Esophagus squamous epithelium (tissue), 5 donors: ENCODE results near the gene PACS2. TPM values are rescaled to one million over a fixed set of nuclear protein-coding genes. Genes with fewer than 3 reads are reported as not detected.

Experiments used
- DNase-seq: peaks from one replicate; lab custom pipeline; 2025; lab: John Stamatoyannopoulos, UW
- H3K27ac ChIP-seq, 4 donors: fragments of 200-600 bp; sonication (generic); one replicate each; pipeline ENCODE4 v1.5.1; 2016 to 2019; ENCODE audit warnings: mild to moderate bottlenecking in 1 of 4
- H3K27me3 ChIP-seq, 4 donors: fragments of 200-600 bp; sonication (generic); 1 replicate in 3 of 4; 2 replicates in 1 of 4; pipeline versions ENCODE4 v1.5.1 to v1.6.0; 2017 to 2021; ENCODE audit warnings: antibody characterized with exemption in 1 of 4
- H3K36me3 ChIP-seq, 3 donors: fragments of 200-600 bp; sonication (generic); one replicate each; pipeline ENCODE4 v1.5.1; 2016 to 2019
- H3K4me1 ChIP-seq, 3 donors: fragments of 200-600 bp; sonication (generic); one replicate each; pipeline ENCODE4 v1.5.1; 2017 to 2019
- H3K4me3 ChIP-seq, 4 donors: fragments of 200-600 bp; sonication (generic); 1 replicate in 3 of 4; 2 replicates in 1 of 4; pipeline ENCODE4 v1.5.1; 2016 to 2019; ENCODE audit warnings: mild to moderate bottlenecking in 2 of 4, moderate library complexity in 1 of 4
- H3K9me3 ChIP-seq, 3 donors: fragments of 200-600 bp; sonication (generic); one replicate each; pipeline ENCODE4 v1.5.1; 2016 to 2019
- CTCF ChIP-seq, 6 experiments: fragments of 450-650 bp in 4 of 6; fragments of 200-600 bp in 2 of 6; sonication (generic) in 2 of 6; IDR thresholded peaks; one replicate each; pipeline ENCODE4 v1.5.1; 2016 to 2019; ENCODE audit warnings: antibody characterized with exemption in 6 of 6, mild to moderate bottlenecking in 4 of 6, moderate library complexity in 4 of 6
- POLR2A ChIP-seq, 4 donors: fragments of 450-650 bp; IDR thresholded peaks; one replicate each; pipeline ENCODE4 v1.6.1; 2017; ENCODE audit warnings: antibody characterized with exemption in 4 of 4, mild to moderate bottlenecking in 4 of 4, moderate library complexity in 3 of 4
- WGBS, 2 donors: methylation state at CpG; one replicate each; pipeline ENCODE4 v1.1.5; 2018; 5-methylcytosine and 5-hydroxymethylcytosine counted together
- intact Hi-C: fragments of 100-400 bp; cut with DNase I; formaldehyde crosslinking; loops from one replicate; pipeline ENCODE4 v1.15.0; 2022
- total RNA-seq, 4 donors: library from RNA; depleted of rRNA; stranded (reverse); fragments of >200 nt; gene quantifications; one replicate each; pipeline ENCODE4 v1.1.0, GENCODE V29; 2016
- donor health status: DM: yes; HTN: yes; CAD: no.

The PACS2 gene
- total RNA-seq, 4 donors from 2014 or later: 20.2 to 42.3 (median 30.9) TPM

DNA sequence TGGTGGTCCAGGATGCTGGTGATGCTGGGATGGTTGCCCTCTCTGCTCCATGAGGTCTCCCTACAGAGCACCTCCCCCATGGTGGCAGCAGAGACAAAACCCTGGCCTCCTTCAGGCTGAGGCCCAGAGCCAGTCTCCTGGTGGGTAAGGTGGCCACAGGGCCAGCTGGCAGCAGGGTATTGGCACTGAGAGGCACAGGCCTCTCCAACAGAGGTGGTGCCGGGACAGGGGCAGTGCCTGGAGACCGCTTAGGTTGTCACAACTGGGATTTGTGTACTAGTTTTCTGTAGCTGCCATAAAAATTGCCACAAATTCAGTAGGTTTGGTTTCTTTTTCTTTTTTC lies 99.0 kb downstream of the PACS2 start:
- peaks cover 18 to 38% (median 23%) of the 10 kb centered on the region in 3 donors for H3K4me1 ChIP-seq
- H3K9me3 ChIP-seq: no peaks in the 10 kb centered on the region
- H3K4me3 ChIP-seq: no peak overlapping the region
- no peaks in the 10 kb centered on the region for H3K36me3 ChIP-seq
- intact Hi-C loops: no loop called here
- TF ChIP-seq POLR2A (IDR thresholded peaks at IDR 0.05) (no peak), CTCF (IDR thresholded peaks at IDR 0.05) (no peak)
- DNase-seq: no peak
- 86% methylated on average over 2 of the region's 2 CpGs; no CpG with 5 or more reads in 1 of the 2 donors for WGBS, 2 donors
- no peak overlapping the region for H3K27ac ChIP-seq
- peaks cover 0 to 42% (median 4%) of the 10 kb centered on the region in 4 donors for H3K27me3 ChIP-seq

DNA sequence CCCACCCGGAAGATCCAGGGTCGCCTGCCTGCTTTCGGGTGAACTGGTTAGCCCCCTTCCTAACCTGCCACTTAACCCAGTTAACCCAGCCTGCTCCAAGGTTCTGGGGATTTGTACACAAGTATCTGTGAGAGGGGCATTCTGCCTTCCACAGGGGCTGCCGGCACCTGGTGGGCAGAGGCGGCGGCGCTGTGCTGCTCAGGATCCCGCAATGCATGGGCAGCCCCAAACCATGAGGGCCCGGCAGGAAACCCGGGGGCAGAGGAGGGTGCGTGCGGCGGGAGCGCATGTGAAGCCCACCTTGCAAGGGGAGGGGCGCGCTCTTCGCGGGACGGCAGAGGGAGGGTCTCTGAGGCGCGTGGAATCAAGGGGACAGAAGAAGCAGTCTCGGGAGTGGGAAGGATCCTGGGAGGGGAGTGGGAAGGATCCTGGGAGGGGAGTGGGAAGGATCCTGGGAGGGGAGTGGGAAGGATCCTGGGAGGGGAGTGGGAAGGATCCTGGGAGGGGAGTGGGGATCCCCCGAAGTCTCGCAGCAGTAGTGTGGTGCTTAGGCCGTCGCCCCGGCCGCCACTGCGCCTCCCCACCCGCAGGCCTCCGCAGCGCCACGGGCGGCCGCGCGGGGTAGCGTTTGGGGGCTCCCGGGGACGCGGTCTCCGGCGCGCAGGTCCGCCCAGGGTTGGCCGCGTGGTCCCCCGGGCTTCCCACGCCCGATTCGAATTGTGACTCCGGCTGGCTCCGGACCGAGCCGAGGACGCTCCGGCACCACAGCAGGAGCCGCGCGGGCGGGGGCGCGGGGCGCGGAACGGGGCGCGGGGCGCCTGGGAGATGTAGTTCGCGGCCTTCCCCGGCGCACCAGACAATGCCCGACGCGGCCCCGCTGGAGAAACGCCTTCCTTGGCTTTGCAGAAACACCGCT lies 100.2 kb downstream of the PACS2 start:
- H3K9me3 ChIP-seq: no peaks in the 10 kb centered on the region
- peak overlapping the region; percentile 42 to 74 (median 54) for H3K4me3 ChIP-seq
- H3K4me1 ChIP-seq: peaks cover 27 to 48% (median 33%) of the 10 kb centered on the region in 3 donors
- TF ChIP-seq POLR2A (IDR thresholded peaks at IDR 0.05) (no peak), CTCF (IDR thresholded peaks at IDR 0.05) (peak; percentile 64 to 89 (median 74))
- intact Hi-C loops: no loop called here
- WGBS, 2 donors: 12 to 26% methylated on average over 11 to 28 of the region's 79 CpGs
- peak overlapping the region; percentile 27 to 78 (median 64) for H3K27ac ChIP-seq
- no peak for DNase-seq
- no peaks in the 10 kb centered on the region for H3K36me3 ChIP-seq
- H3K27me3 ChIP-seq: peaks cover 0 to 39% (median 4%) of the 10 kb centered on the region in 4 donors

- TF ChIP-seq CTCF (IDR thresholded peaks at IDR 0.05): no peak
- no peak for TF ChIP-seq POLR2A (IDR thresholded peaks at IDR 0.05)
- no peak for DNase-seq
- 84 to 85% methylated on average over 25 of the region's 25 CpGs for WGBS, 2 donors
- peak overlapping the region in 2 of 4 donors; percentile 59 to 78 for H3K27ac ChIP-seq
- peaks cover 0 to 29% (median 2%) of the 10 kb centered on the region in 4 donors for H3K27me3 ChIP-seq
- H3K9me3 ChIP-seq: no peaks in the 10 kb centered on the region
- intact Hi-C loops: no loop called here
- peaks cover 30 to 51% (median 40%) of the 10 kb centered on the region in 3 donors for H3K4me1 ChIP-seq
- H3K36me3 ChIP-seq: no peaks in the 10 kb centered on the region
- H3K4me3 ChIP-seq: peak overlapping the region in 3 of 4 donors; percentile 44 to 74 (median 64)
Observed at GRCh38 chr14:105415481-105416428, 101.2 kb downstream of the PACS2 start.

- Histone ChIP-seq H3K4me3 (no peak overlapping the region), H3K4me1 (peaks cover 33 to 51% (median 40%) of the 10 kb centered on the region in 3 donors), H3K9me3 (no peaks in the 10 kb centered on the region), H3K27ac (no peak overlapping the region), H3K36me3 (no peaks in the 10 kb centered on the region), H3K27me3 (peaks cover 0 to 20% (median 0%) of the 10 kb centered on the region in 4 donors)
- intact Hi-C loops: no loop called here
- TF ChIP-seq CTCF (IDR thresholded peaks at IDR 0.05) (no peak), POLR2A (IDR thresholded peaks at IDR 0.05) (no peak)
- DNase-seq: no peak
- WGBS, 2 donors: 95% methylated on average over 11 of the region's 11 CpGs
Observed at GRCh38 chr14:105416671-105417070, 102.1 kb downstream of the PACS2 start.
